Measurements from ENCODE around the gene AP3B2.

Gene AP3B2

DNA sequence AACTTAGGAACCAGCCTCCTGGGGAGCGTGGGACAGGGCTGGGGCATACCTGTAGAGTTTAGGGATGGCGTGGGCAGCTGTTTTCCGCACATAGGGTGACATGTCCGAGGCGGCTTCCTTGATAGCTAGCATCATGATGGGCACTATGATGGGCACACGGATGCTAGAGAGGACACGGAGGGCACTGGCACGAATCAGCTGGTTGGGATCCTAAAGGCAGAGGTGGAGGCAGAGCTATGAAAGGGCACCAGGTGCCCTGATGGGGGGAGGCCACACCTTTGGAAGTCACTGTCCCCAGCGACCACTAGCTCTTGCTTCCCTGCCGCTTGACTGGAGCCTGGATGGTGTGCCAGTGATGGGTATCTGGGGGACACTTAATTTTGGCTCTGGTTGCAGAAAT, 28.3 kb downstream of the AP3B2 start:
- no peak overlapping the region for H3K4me3 ChIP-seq (ENCODE audit: low read depth, low read length)
- no peak for DNase-seq (ENCODE audit: low read depth, low spot score)
- in situ Hi-C loops (cut with HindIII; ENCODE audit: low sequenced_read_pairs), result no loop called here
- TF ChIP-seq, protein P1, sequence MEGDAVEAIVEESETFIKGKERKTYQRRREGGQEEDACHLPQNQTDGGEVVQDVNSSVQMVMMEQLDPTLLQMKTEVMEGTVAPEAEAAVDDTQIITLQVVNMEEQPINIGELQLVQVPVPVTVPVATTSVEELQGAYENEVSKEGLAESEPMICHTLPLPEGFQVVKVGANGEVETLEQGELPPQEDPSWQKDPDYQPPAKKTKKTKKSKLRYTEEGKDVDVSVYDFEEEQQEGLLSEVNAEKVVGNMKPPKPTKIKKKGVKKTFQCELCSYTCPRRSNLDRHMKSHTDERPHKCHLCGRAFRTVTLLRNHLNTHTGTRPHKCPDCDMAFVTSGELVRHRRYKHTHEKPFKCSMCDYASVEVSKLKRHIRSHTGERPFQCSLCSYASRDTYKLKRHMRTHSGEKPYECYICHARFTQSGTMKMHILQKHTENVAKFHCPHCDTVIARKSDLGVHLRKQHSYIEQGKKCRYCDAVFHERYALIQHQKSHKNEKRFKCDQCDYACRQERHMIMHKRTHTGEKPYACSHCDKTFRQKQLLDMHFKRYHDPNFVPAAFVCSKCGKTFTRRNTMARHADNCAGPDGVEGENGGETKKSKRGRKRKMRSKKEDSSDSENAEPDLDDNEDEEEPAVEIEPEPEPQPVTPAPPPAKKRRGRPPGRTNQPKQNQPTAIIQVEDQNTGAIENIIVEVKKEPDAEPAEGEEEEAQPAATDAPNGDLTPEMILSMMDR (IDR thresholded peaks at IDR 0.05; ENCODE audit: low read depth, low read length), result no peak

GRCh38 chr15:82680200-82681102, 29.2 kb downstream of the AP3B2 start:
- in situ Hi-C loops (cut with HindIII; ENCODE audit: low sequenced_read_pairs), result no loop called here
- TF ChIP-seq, protein P1 (IDR thresholded peaks at IDR 0.05; ENCODE audit: low read depth, low read length), result no peak
- no peak for DNase-seq (ENCODE audit: low read depth, low spot score)
- H3K4me3 ChIP-seq (ENCODE audit: low read depth, low read length), result no peak overlapping the region

GRCh38 chr15:82679626-82680199, 30.0 kb downstream of the AP3B2 start:
- TF ChIP-seq, protein P1 (IDR thresholded peaks at IDR 0.05; ENCODE audit: low read depth, low read length), result no peak
- DNase-seq (ENCODE audit: low read depth, low spot score), result no peak
- in situ Hi-C loops (cut with HindIII; ENCODE audit: low sequenced_read_pairs), result no loop called here
- no peak overlapping the region for H3K4me3 ChIP-seq (ENCODE audit: low read depth, low read length)

GRCh38 chr15:82677720-82678323, 31.9 kb downstream of the AP3B2 start:
- TF ChIP-seq, protein P1 (IDR thresholded peaks at IDR 0.05; ENCODE audit: low read depth, low read length), result no peak
- H3K4me3 ChIP-seq (ENCODE audit: low read depth, low read length), result no peak overlapping the region
- no peak for DNase-seq (ENCODE audit: low read depth, low spot score)
- in situ Hi-C loops (cut with HindIII; ENCODE audit: low sequenced_read_pairs), result no loop called here

DNA sequence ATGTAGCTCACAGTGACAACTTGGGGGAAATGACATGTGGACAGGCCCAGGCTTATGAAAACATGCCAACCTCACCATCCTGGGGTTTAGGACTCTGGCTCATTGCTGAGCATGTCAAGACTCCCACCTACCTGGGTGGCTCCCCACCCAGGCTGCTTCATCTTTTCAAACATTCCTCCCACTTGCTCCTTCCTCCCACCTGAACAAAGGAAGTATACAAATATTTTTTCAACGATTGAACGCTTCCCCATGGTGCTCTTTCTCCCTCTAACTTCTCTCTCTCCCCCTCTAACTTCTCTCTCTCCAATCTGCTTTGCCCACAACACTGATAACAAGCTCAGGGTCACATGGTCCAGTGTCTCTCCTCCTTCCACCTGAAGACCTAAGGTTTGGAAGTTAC, 34.8 kb downstream of the AP3B2 start:
- H3K4me3 ChIP-seq (ENCODE audit: low read depth, low read length), result no peak overlapping the region
- in situ Hi-C loops (cut with HindIII; ENCODE audit: low sequenced_read_pairs), result no loop called here
- DNase-seq (ENCODE audit: low read depth, low spot score), result no peak
- TF ChIP-seq, protein P1 (IDR thresholded peaks at IDR 0.05; ENCODE audit: low read depth, low read length), result no peak

DNA sequence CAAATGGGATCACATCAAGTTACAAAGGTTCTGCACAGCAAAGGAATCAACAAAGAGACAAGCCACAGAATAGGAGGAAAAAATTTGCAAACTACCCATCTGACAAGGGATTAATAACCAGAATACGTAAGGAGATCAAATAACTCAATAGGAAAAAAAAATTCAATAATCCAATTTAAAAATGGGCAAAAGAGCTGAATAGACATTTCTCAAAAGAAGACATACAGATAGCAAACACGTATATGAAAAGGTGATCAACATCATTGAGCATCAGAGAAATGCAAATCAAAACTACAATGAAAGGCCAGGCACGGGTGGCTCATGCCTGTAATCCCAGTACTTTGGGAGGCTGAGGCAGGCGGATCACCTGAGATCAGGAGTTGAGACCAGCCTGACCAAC, 39.0 kb downstream of the AP3B2 start:
- DNase-seq (ENCODE audit: low read depth, low spot score), result no peak
- TF ChIP-seq, protein P1 (IDR thresholded peaks at IDR 0.05; ENCODE audit: low read depth, low read length), result no peak
- no peak overlapping the region for H3K4me3 ChIP-seq (ENCODE audit: low read depth, low read length)
- in situ Hi-C loops (cut with HindIII; ENCODE audit: low sequenced_read_pairs), result no loop called here

All from astrocyte of the spinal cord (primary cell).